Measurements from ENCODE around the gene SYCE3. TPM values are rescaled to one million over a fixed set of nuclear protein-coding genes. Genes with fewer than 3 reads are reported as not detected.
A peak's percentile ranks its signal among the peaks of the same experiment; 100 is the strongest.

SYCE3 gene
- total and polyA plus RNA-seq, 9 of the 15 experiments (the other 6 are each of a cell fraction or from before 2014, with no cell fraction given): 0.56 TPM; not detected in 8

- TF ChIP-seq BRCA1 (IDR thresholded peaks at IDR 0.05): no peak
- no peak for TF ChIP-seq BRCA1 (CRISPR knock-in tag; IDR thresholded peaks at IDR 0.05)
- TF ChIP-seq POLR2A (conservative IDR thresholded peaks at IDR 0.05): 0 out of 2 replicates have a peak, but pooled peaks have one; percentile 3
- no peak for TF ChIP-seq TARDBP (IDR thresholded peaks at IDR 0.05)
- no peak for TF ChIP-seq HDAC6 (IDR thresholded peaks at IDR 0.05; ENCODE audit: low read depth, low read length)
- no peak for TF ChIP-seq KDM1A (IDR thresholded peaks at IDR 0.05)
- no peak for TF ChIP-seq ZNF699 (CRISPR knock-in tag; IDR thresholded peaks at IDR 0.05; ENCODE audit: insufficient replicate concordance)
- no peak for TF ChIP-seq KLF6 (CRISPR knock-in tag; IDR thresholded peaks at IDR 0.05; ENCODE audit: borderline replicate concordance)
Observed at GRCh38 chr22:50523458-50523805, 39.3 kb downstream of the SYCE3 start (continued).

- Histone ChIP-seq H3K36me3 (ENCODE audit: control insufficient read depth, insufficient read depth, low read length) (peaks cover 58% of the 10 kb centered on the region; the same call in 1 of the 3 replicates), H4K20me1 (replicated peaks; ENCODE audit: control insufficient read depth, insufficient read depth, low read length) (peaks cover 12% of the 10 kb centered on the region; the same call in 1 of the 2 replicates), H3K27me3 (ENCODE audit: control insufficient read depth in 2 of 2, insufficient read depth in 2 of 2, low read length in 2 of 2) (no peaks in the 10 kb centered on the region), H3K4me1 (replicated peaks in 1 of 2; ENCODE audit: control insufficient read depth in 2 of 2, insufficient read depth in 2 of 2, low read length in 2 of 2) (peaks cover 8 to 50% of the 10 kb centered on the region in 2 experiments; a peak in 4 of 5 replicates), H3K9me1 (ENCODE audit: control insufficient read depth, insufficient read depth, low read length) (no peaks in the 10 kb centered on the region), H3K79me2 (ENCODE audit: control insufficient read depth, insufficient read depth, low read length) (peaks cover 34% of the 10 kb centered on the region), H3K27ac (ENCODE audit: extremely low read depth, low read depth, low read length) (no peak overlapping the region), H3K9ac (ENCODE audit: insufficient read depth in 1 of 2, low read depth in 2 of 2, low read length in 2 of 2) (no peak overlapping the region; a peak in 1 of 4 replicates), H3K4me2 (ENCODE audit: insufficient read depth, low read length) (no peak overlapping the region), H3K4me3 (no peak overlapping the region), H3K9me3 (replicated peaks; ENCODE audit: control insufficient read depth, insufficient read depth, low read depth, low read length) (no peaks in the 10 kb centered on the region), H2AFZ (ENCODE audit: low read depth, low read length) (no peak overlapping the region)
- intact Hi-C loops (cut with micrococcal nuclease) (no loop called here), in situ Hi-C loops (cut with MboI) (loop anchor here (5.0 kb wide), 1 partner anchor 44 kb away; no protein-coding TSS in a partner anchor)
- TF ChIP-seq RBFOX2 (IDR thresholded peaks at IDR 0.05; ENCODE audit: low read depth, low read length) (peak; percentile 27; the same call in 1 of the 2 replicates), RBM22 (IDR thresholded peaks at IDR 0.05; ENCODE audit: low read depth, low read length, poor library complexity, severe bottlenecking) (peak; percentile 22), POLR2G (IDR thresholded peaks at IDR 0.05; ENCODE audit: low read depth, low read length) (peak; percentile 51; the same call in 1 of the 2 replicates), GTF2F1 (IDR thresholded peaks at IDR 0.05; ENCODE audit: low read depth, low read length) (no peak)
- DNase-seq (ENCODE audit: extremely low read depth in 1 of 4, low spot score in 3 of 4) (no peak), ATAC-seq (no peak), FAIRE-seq (no peak)
- 87% methylated on average over 14 of the region's 22 CpGs for WGBS (ENCODE audit: insufficient coverage, low coverage, missing lambda C conversion rate)
- BruUV-seq (replicated peaks): TSS peak; percentile 20
- ChIA-PET POLR2A (interaction anchor here (0.5 to 5.3 kb wide), 6 partner anchors 9 to 282 kb away, joined by 3 to 65 read pairs (median 5); partner anchors contain the start of genes LMF2, NCAPH2 and SYCE3), CTCF (ENCODE audit: low intra/inter-chr PET ratio) (no interaction called here)
Observed at GRCh38 chr22:50522806-50523438, 39.8 kb downstream of the SYCE3 start.

All from K562 (cell line).